OCI-LY1 (cell line): ENCODE results near the gene DOCK4.

Source experiments
- H2AFZ ChIP-seq: fragments of 200-600 bp; sonication (generic), shearing (Covaris generic); 2 replicates; pipeline ENCODE4 v1.6.0; 2014; ENCODE audit warnings: antibody characterized with exemption, mild to moderate bottlenecking, low read length
- H3F3A ChIP-seq: fragments of 200-600 bp; sonication (generic), shearing (Covaris generic); 2 replicates; pipeline ENCODE4 v1.6.0; 2014; ENCODE audit warnings: mild to moderate bottlenecking, antibody characterized with exemption, low read length, moderate library complexity; ENCODE audit not compliant: insufficient read depth
- H3K27ac ChIP-seq: fragments of 200-600 bp; sonication (generic); 2 replicates; pipeline ENCODE4 v1.5.1; 2014; ENCODE audit warnings: low read length, mixed run types, mild to moderate bottlenecking, low read depth; ENCODE audit not compliant: poor library complexity, severe bottlenecking
- H3K27me3 ChIP-seq: fragments of 200-600 bp; sonication (generic); 2 replicates; pipeline ENCODE4 v1.6.0; 2014; ENCODE audit warnings: antibody characterized with exemption, mild to moderate bottlenecking, low read length, moderate library complexity; ENCODE audit not compliant: insufficient read depth
- H3K36me3 ChIP-seq: fragments of 200-600 bp; sonication (generic); 2 replicates; pipeline ENCODE4 v1.6.1; 2014; ENCODE audit warnings: mild to moderate bottlenecking, antibody characterized with exemption, low read length, moderate library complexity, mixed read lengths; ENCODE audit not compliant: insufficient read depth
- H3K4me1 ChIP-seq: fragments of 200-600 bp; sonication (generic); 2 replicates; pipeline ENCODE4 v1.5.1; 2014; ENCODE audit warnings: mild to moderate bottlenecking, low read length, moderate library complexity; ENCODE audit not compliant: insufficient read depth, severe bottlenecking
- H3K4me2 ChIP-seq: fragments of 200-600 bp; sonication (generic), shearing (Covaris generic); 2 replicates; pipeline ENCODE4 v1.6.1; 2014; ENCODE audit warnings: low read length
- H3K4me3 ChIP-seq: fragments of 200-600 bp; sonication (generic); 2 replicates; pipeline ENCODE4 v1.5.1; 2014; ENCODE audit warnings: low read length, low read depth, mild to moderate bottlenecking, mixed read lengths; ENCODE audit not compliant: poor library complexity, severe bottlenecking
- H3K79me2 ChIP-seq: fragments of 200-600 bp; shearing (Covaris generic); 2 replicates; pipeline ENCODE4 v1.6.1; 2016; ENCODE audit warnings: mixed run types, low read length, mixed read lengths; ENCODE audit not compliant: insufficient read depth
- H3K9ac ChIP-seq: fragments of 200-600 bp; sonication (generic), shearing (Covaris generic); 2 replicates; pipeline ENCODE4 v1.6.1; 2014; ENCODE audit warnings: mild to moderate bottlenecking, low read length, mixed read lengths
- H3K9me2 ChIP-seq: fragments of 200-600 bp; sonication (generic), shearing (Covaris generic); 2 replicates; pipeline ENCODE4 v1.6.1; 2014; ENCODE audit warnings: low read depth, mild to moderate bottlenecking, low read length, mixed read lengths
- H3K9me3 ChIP-seq: fragments of 200-600 bp; shearing (Covaris generic); 2 replicates; pipeline ENCODE4 v1.6.1; 2014; ENCODE audit warnings: low read length, mixed read lengths
- H4K20me1 ChIP-seq: fragments of 200-600 bp; sonication (generic), shearing (Covaris generic); 2 replicates; pipeline ENCODE4 v1.6.0; 2016; ENCODE audit warnings: mild to moderate bottlenecking, low read length; ENCODE audit not compliant: insufficient read depth
- EZH2 ChIP-seq: fragments of 200-600 bp; sonication (generic), shearing (Covaris generic); IDR thresholded peaks from 2 replicates; pipeline ENCODE4 v1.8.0; 2017; ENCODE audit warnings: borderline replicate concordance, mixed run types, mild to moderate bottlenecking, antibody characterized with exemption, low read length, moderate library complexity, mixed read lengths
- TF ChIP-seq, protein P1 (sequence below): fragments of 200-600 bp; sonication (generic), shearing (Covaris generic); IDR thresholded peaks from 2 replicates; pipeline ENCODE4 v1.5.1; 2017; ENCODE audit warnings: mild to moderate bottlenecking, antibody characterized with exemption, low read length, moderate library complexity, mixed read lengths

The DOCK4 gene

DNA sequence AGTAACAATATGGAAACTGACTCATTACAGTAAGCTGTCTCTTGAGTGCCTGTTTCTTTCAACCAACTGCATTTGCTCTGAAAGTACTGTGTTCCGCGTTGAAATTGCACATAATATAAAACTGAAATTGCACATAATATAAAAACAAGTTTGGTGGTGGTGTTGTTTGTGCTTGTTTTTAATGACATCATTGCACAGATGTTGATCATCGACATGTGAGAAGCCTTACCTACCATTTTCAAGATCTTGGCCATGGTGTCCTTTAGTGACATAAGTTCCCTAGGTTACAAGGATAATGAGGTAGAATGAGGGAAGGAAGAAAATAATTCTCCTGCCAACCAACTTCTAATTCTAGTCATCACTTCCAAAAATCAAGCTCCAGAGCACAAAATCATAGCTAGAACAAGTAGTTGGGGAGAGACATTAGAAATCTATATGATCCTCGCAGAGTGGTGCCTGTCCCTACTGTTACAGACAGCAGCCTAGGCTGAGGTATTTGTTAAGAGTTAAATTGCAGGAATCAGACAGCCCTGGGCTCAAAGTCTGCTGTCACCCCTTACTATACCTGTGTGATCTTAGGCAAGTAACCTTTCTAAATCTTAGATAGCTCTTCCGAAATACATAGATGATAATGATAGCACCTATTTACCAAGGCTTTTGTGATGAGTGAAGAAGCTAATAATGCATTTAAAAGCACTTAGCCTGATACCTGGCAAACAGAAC lies 29.3 kb downstream of the DOCK4 start:
- no peaks in the 10 kb centered on the region for H3K9me3 ChIP-seq
- no peaks in the 10 kb centered on the region for H3K36me3 ChIP-seq
- TF ChIP-seq EZH2, result no peak
- TF ChIP-seq, protein P1, sequence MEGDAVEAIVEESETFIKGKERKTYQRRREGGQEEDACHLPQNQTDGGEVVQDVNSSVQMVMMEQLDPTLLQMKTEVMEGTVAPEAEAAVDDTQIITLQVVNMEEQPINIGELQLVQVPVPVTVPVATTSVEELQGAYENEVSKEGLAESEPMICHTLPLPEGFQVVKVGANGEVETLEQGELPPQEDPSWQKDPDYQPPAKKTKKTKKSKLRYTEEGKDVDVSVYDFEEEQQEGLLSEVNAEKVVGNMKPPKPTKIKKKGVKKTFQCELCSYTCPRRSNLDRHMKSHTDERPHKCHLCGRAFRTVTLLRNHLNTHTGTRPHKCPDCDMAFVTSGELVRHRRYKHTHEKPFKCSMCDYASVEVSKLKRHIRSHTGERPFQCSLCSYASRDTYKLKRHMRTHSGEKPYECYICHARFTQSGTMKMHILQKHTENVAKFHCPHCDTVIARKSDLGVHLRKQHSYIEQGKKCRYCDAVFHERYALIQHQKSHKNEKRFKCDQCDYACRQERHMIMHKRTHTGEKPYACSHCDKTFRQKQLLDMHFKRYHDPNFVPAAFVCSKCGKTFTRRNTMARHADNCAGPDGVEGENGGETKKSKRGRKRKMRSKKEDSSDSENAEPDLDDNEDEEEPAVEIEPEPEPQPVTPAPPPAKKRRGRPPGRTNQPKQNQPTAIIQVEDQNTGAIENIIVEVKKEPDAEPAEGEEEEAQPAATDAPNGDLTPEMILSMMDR, result no peak
- H3K27me3 ChIP-seq, result no peaks in the 10 kb centered on the region
- H3K79me2 ChIP-seq, result no peaks in the 10 kb centered on the region
- no peaks in the 10 kb centered on the region for H3K9me2 ChIP-seq
- H3K4me2 ChIP-seq, result no peak overlapping the region
- H3K4me1 ChIP-seq, result no peaks in the 10 kb centered on the region
- no peak overlapping the region for H2AFZ ChIP-seq
- no peak overlapping the region for H3K9ac ChIP-seq
- no peak overlapping the region for H3K27ac ChIP-seq
- no peaks in the 10 kb centered on the region for H3F3A ChIP-seq
- H3K4me3 ChIP-seq, result no peak overlapping the region
- no peaks in the 10 kb centered on the region for H4K20me1 ChIP-seq

DNA sequence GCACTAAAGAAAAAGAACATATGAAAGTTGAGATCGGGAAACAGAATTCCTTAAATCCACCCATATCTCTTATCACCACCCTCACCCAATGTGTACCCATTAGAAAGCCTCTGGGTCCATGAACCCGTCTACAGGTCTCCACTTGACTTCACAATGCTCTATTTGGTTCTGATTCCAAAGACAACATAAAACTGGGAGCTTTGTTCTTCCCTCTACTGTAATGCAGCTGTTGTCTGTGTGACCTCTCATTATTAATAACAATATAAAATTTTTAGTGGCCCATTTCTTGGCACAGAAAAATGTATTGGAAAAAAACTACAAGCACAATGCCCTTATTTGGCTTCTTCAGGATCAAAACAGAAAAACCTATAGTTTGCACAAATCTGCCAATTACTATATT lies 30.0 kb downstream of the DOCK4 start:
- H3K9me2 ChIP-seq, result no peaks in the 10 kb centered on the region
- H3K36me3 ChIP-seq, result no peaks in the 10 kb centered on the region
- H3K4me2 ChIP-seq, result no peak overlapping the region
- no peaks in the 10 kb centered on the region for H3K27me3 ChIP-seq
- TF ChIP-seq, protein P1, result no peak
- no peak for TF ChIP-seq EZH2
- no peak overlapping the region for H3K4me3 ChIP-seq
- no peaks in the 10 kb centered on the region for H3F3A ChIP-seq
- no peak overlapping the region for H2AFZ ChIP-seq
- no peaks in the 10 kb centered on the region for H3K79me2 ChIP-seq
- H4K20me1 ChIP-seq, result no peaks in the 10 kb centered on the region
- H3K4me1 ChIP-seq, result no peaks in the 10 kb centered on the region
- H3K9ac ChIP-seq, result no peak overlapping the region
- no peaks in the 10 kb centered on the region for H3K9me3 ChIP-seq
- H3K27ac ChIP-seq, result no peak overlapping the region

DNA sequence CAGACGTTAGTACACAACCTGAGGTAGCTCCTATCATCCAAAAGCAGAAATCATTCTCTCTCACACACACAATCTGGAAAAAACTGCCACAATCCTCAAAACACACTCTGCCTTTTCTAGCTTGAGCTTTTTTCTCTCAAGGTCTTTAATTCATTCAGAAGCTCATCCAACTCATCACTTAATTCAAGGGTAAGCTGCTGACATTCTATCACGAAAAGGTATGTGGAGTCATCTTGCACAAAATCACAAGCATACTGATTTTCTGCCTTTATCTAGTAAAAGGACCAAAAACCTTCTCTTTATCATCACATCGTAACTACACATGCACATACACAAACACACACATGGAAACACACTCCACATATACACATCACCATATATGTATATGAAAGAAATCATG lies 32.0 kb downstream of the DOCK4 start:
- no peak overlapping the region for H2AFZ ChIP-seq
- no peak overlapping the region for H3K27ac ChIP-seq
- no peak overlapping the region for H3K4me3 ChIP-seq
- H3K9me2 ChIP-seq, result no peaks in the 10 kb centered on the region
- no peaks in the 10 kb centered on the region for H3K27me3 ChIP-seq
- no peaks in the 10 kb centered on the region for H3K4me1 ChIP-seq
- no peaks in the 10 kb centered on the region for H3K9me3 ChIP-seq
- TF ChIP-seq EZH2, result no peak
- TF ChIP-seq, protein P1, result no peak
- no peak overlapping the region for H3K9ac ChIP-seq
- H3K36me3 ChIP-seq, result no peaks in the 10 kb centered on the region
- no peak overlapping the region for H3K4me2 ChIP-seq
- H4K20me1 ChIP-seq, result no peaks in the 10 kb centered on the region
- H3K79me2 ChIP-seq, result no peaks in the 10 kb centered on the region
- no peaks in the 10 kb centered on the region for H3F3A ChIP-seq
